GM19099 (cell line): ENCODE data around the gene GSTP1.

Experiments used
- POLR2A ChIP-seq: IDR thresholded peaks from 3 replicates; pipeline ENCODE4 v1.6.1; 2011; ENCODE audit warnings: low read depth; ENCODE audit not compliant: insufficient read length; ENCODE audit errors: extremely low read depth

GSTP1 gene

GRCh38 chr11:67632982-67633755 is 49.6 kb downstream of the GSTP1 start:
- no peak for TF ChIP-seq POLR2A

- TF ChIP-seq POLR2A, result no peak
Observed at GRCh38 chr11:67633758-67634365, 50.2 kb downstream of the GSTP1 start.

GRCh38 chr11:67634366-67635230 is 51.0 kb downstream of the GSTP1 start:
- no peak for TF ChIP-seq POLR2A

- no peak for TF ChIP-seq POLR2A
Observed at GRCh38 chr11:67635231-67635521, 51.6 kb downstream of the GSTP1 start.
